Thoracic aorta (tissue), 2 donors: ENCODE data around the gene HIGD2A. TPM values are rescaled to one million over a fixed set of nuclear protein-coding genes. Genes with fewer than 3 reads are reported as not detected.

Experiments
- ATAC-seq: fragments of 150-250 bp; one replicate; pipeline ENCODE4 v1.8.0; 2017; ENCODE audit warnings: low read depth; ENCODE audit not compliant: insufficient number of reproducible peaks, low FRiP score
- DNase-seq: peaks from one replicate; pipeline ENCODE4 v3.0.0-alpha.2; 2020; ENCODE audit warnings: low spot score
- H3K27ac ChIP-seq, 2 donors: fragments of 200-600 bp; sonication (generic); 1 replicate in 1 of 2; 2 replicates in 1 of 2; pipeline ENCODE4 v1.5.1; 2016; ENCODE audit warnings: mild to moderate bottlenecking in 2 of 2, moderate library complexity in 2 of 2
- H3K27me3 ChIP-seq: fragments of 200-600 bp; sonication (generic); replicated peaks from 2 replicates; pipeline ENCODE4 v1.6.0; 2016; ENCODE audit warnings: mild to moderate bottlenecking; ENCODE audit not compliant: insufficient read depth
- H3K36me3 ChIP-seq: fragments of 200-600 bp; sonication (generic); one replicate; pipeline ENCODE4 v1.5.1; 2016
- H3K4me1 ChIP-seq, 2 donors: fragments of 200-600 bp; sonication (generic); 1 replicate in 1 of 2; 2 replicates in 1 of 2; pipeline versions ENCODE4 v1.5.1 to v1.6.0; 2016; ENCODE audit warnings: low read depth in 2 of 2, mild to moderate bottlenecking in 1 of 2; ENCODE audit not compliant: control insufficient read depth in 1 of 2
- H3K4me3 ChIP-seq: fragments of 200-600 bp; sonication (generic); 2 replicates; pipeline ENCODE4 v1.5.1; 2016; ENCODE audit warnings: mild to moderate bottlenecking
- H3K9me3 ChIP-seq: fragments of 200-600 bp; sonication (generic); 2 replicates; pipeline ENCODE4 v1.5.1; 2016
- total RNA-seq, 2 donors: library from RNA; depleted of rRNA; stranded (reverse); fragments of >200 nt; gene quantifications; one replicate each; pipeline versions ENCODE4 v1.1.0 to v1.2.3, GENCODE V29; 2016
- TF ChIP-seq, protein P1 (sequence below): fragments of 200-600 bp; sonication (generic); IDR thresholded peaks from one replicate; pipeline ENCODE4 v1.5.1; 2019; ENCODE audit warnings: antibody characterized with exemption

The HIGD2A gene
- total RNA-seq, 2 donors from 2014 or later, result 45.2 to 57.5 TPM

DNA sequence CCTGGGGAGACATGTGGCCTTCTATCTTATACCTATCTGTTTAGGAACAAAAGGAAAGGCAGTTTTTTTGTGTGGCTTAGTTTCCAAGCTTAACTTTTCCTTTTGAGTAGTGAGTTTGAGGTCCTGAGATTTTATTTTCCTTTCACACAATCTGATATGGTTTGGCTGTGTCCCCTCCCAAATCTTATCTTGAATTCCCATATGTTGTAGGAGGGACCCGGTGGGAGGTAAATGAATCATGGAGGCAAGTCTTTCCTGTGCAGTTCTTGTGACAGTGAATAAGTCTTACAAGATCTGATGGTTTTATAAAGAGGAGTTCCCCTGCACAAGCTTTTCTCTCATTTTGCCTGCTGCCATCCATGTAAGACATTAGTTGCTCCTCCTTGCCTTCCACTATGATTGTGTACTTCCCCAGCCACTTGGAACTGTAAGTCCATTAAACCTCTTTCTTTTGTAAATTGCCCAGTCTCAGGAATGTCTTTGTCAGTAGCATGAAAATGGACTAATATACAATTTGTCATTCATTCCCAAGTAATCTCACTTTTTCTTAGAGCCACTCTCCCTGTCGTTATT, 32.5 kb downstream of the HIGD2A start:
- no peak for ATAC-seq
- Histone ChIP-seq H3K9me3 (no peaks in the 10 kb centered on the region), H3K36me3 (no peaks in the 10 kb centered on the region), H3K4me1 (peaks cover 15 to 28% of the 10 kb centered on the region in 2 donors), H3K27me3 (no peaks in the 10 kb centered on the region), H3K27ac (no peak overlapping the region), H3K4me3 (no peak overlapping the region)
- DNase-seq, result no peak
- TF ChIP-seq, protein P1, sequence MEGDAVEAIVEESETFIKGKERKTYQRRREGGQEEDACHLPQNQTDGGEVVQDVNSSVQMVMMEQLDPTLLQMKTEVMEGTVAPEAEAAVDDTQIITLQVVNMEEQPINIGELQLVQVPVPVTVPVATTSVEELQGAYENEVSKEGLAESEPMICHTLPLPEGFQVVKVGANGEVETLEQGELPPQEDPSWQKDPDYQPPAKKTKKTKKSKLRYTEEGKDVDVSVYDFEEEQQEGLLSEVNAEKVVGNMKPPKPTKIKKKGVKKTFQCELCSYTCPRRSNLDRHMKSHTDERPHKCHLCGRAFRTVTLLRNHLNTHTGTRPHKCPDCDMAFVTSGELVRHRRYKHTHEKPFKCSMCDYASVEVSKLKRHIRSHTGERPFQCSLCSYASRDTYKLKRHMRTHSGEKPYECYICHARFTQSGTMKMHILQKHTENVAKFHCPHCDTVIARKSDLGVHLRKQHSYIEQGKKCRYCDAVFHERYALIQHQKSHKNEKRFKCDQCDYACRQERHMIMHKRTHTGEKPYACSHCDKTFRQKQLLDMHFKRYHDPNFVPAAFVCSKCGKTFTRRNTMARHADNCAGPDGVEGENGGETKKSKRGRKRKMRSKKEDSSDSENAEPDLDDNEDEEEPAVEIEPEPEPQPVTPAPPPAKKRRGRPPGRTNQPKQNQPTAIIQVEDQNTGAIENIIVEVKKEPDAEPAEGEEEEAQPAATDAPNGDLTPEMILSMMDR, result no peak

DNA sequence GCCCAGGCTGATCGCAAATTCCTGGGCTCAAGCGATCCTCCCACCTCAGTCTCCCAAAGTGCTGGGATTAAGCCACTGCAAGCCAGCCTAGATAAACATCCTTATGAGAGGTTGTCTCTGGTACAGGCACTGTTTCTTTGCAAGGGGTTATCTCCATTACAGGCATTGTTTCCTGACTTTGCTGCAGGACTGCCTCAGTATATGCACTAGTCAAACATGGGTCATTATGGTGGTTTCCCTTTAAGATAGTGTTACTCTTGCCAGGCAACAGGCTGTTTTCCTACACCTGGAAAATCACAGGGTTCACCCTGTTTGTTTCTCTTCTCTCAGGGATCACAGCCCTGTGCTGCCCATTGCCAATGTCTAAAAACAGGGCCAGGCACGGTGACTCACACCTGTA, 35.6 kb downstream of the HIGD2A start:
- Histone ChIP-seq H3K4me1 (peaks cover 11 to 19% of the 10 kb centered on the region in 2 donors), H3K36me3 (no peaks in the 10 kb centered on the region), H3K9me3 (no peaks in the 10 kb centered on the region), H3K27ac (peak overlapping the region; percentile 57 to 66), H3K4me3 (peak overlapping the region; percentile 32), H3K27me3 (no peaks in the 10 kb centered on the region)
- ATAC-seq (peak; percentile 65), DNase-seq (no peak)
- TF ChIP-seq, protein P1, result no peak

DNA sequence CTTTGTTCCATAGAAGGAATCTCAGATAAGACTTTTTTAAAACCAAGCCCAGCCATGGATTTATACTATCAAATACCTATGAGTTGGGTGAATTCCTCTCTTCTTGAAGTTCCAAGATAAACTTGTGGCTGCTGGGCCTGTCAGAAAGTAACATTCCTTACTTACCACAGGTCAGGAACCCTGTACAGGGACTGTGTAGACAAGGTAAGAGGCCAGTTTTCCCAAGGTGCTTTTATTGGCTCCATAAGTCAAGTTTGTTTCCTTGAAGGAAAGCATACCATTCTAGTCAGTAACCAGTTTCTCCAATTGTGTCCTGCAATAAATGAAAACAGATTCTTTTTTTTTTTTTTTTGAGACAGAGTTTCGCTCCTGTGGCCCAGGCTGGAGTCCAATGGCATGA, 36.6 kb downstream of the HIGD2A start:
- Histone ChIP-seq H3K27me3 (no peaks in the 10 kb centered on the region), H3K4me1 (peaks cover 11 to 19% of the 10 kb centered on the region in 2 donors), H3K36me3 (no peaks in the 10 kb centered on the region), H3K9me3 (no peaks in the 10 kb centered on the region), H3K4me3 (peak overlapping the region; percentile 32), H3K27ac (peak overlapping the region; percentile 63 to 66)
- TF ChIP-seq, protein P1, result no peak
- ATAC-seq, result no peak
- DNase-seq, result no peak

DNA sequence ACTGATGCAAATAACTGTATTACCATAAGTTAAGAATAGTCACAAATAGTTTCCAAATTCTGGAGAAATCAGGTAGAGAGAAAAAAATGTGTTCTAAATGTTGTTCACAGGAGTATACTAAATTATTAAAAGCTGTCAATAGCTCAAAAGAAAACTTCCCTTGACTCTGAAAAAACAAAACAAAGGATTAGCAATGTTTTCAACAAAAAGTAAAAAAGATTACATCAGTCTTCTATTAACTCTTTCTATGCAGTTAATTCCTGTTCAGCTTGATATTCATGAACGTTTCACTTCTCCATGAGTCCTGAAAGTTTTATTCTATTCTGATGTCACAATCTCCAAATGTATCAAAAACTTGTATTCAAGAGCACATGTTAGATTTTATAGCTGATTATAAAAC, 37.2 kb downstream of the HIGD2A start:
- Histone ChIP-seq H3K27me3 (no peaks in the 10 kb centered on the region), H3K9me3 (no peaks in the 10 kb centered on the region), H3K4me1 (peaks cover 11 to 19% of the 10 kb centered on the region in 2 donors), H3K27ac (peak overlapping the region in 1 of 2 donors; percentile 66), H3K36me3 (no peaks in the 10 kb centered on the region), H3K4me3 (no peak overlapping the region)
- ATAC-seq, result no peak
- DNase-seq, result no peak
- TF ChIP-seq, protein P1, result no peak

DNA sequence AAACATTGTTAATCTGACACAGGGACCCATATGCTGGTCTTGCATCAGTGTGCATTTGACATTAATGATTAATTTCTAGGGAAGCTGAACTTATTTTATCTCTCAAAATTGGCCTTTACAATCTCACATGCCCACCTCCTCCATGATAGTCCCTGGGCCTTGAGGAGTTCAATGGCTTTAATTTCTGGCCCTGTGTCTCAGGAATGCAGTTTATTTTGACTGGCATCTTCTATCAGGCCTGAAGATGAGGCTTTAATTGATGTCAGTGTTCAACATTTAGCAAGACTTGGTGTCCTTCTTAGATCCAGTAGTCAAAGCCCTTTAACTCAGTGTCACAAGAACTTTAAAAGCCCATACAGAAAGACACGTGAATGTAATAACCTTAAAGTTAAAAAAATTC, 38.3 kb downstream of the HIGD2A start:
- no peak for ATAC-seq
- Histone ChIP-seq H3K4me3 (no peak overlapping the region), H3K4me1 (peaks cover 11 to 19% of the 10 kb centered on the region in 2 donors), H3K9me3 (no peaks in the 10 kb centered on the region), H3K27ac (no peak overlapping the region), H3K36me3 (no peaks in the 10 kb centered on the region), H3K27me3 (no peaks in the 10 kb centered on the region)
- DNase-seq, result no peak
- TF ChIP-seq, protein P1, result no peak
